NT2/D1 (cell line): ENCODE results near the gene CAMK1D.

ENCODE experiments used
- DNase-seq: peaks from one replicate; pipeline ENCODE4 v3.0.0-alpha.2; 2011; ENCODE audit warnings: low read depth, low spot score
- H3K27me3 ChIP-seq: 2 replicates; pipeline ENCODE4 v1.6.0; 2011; ENCODE audit warnings: mild to moderate bottlenecking; ENCODE audit not compliant: insufficient read length, insufficient read depth
- H3K36me3 ChIP-seq: 2 replicates; pipeline ENCODE4 v1.6.1; 2011; ENCODE audit warnings: mild to moderate bottlenecking, low read length, mixed read lengths; ENCODE audit not compliant: insufficient read depth, insufficient read length
- H3K4me1 ChIP-seq: 2 replicates; pipeline ENCODE4 v1.5.1; 2011; ENCODE audit not compliant: insufficient read depth, insufficient read length
- H3K4me3 ChIP-seq: 2 replicates; pipeline ENCODE4 v1.5.1; 2011; ENCODE audit warnings: low read depth; ENCODE audit not compliant: insufficient read length
- H3K9ac ChIP-seq: 2 replicates; pipeline ENCODE4 v1.6.0; 2011; ENCODE audit warnings: low read depth; ENCODE audit not compliant: insufficient read length
- H3K9me3 ChIP-seq: 2 replicates; pipeline ENCODE4 v1.5.1; 2011; ENCODE audit warnings: mild to moderate bottlenecking, low read length; ENCODE audit not compliant: insufficient read depth
- SUZ12 ChIP-seq: IDR thresholded peaks from 2 replicates; pipeline ENCODE4 v1.6.1; 2011; ENCODE audit not compliant: insufficient read length, insufficient read depth; ENCODE audit errors: extremely low read depth
- YY1 ChIP-seq: IDR thresholded peaks from 2 replicates; pipeline ENCODE4 v1.6.1; 2011; ENCODE audit not compliant: insufficient read length, insufficient read depth
- ZNF274 ChIP-seq: IDR thresholded peaks from 2 replicates; pipeline ENCODE4 v1.6.1; 2011; ENCODE audit warnings: mild to moderate bottlenecking, low read depth, low read length

CAMK1D gene

GRCh38 chr10:12788277-12788676 is 438.9 kb downstream of the CAMK1D start:
- peaks cover 16% of the 10 kb centered on the region for H3K9me3 ChIP-seq
- no peaks in the 10 kb centered on the region for H3K36me3 ChIP-seq
- no peak for DNase-seq
- no peak overlapping the region for H3K4me3 ChIP-seq
- H3K4me1 ChIP-seq, result peaks cover 4% of the 10 kb centered on the region
- no peaks in the 10 kb centered on the region for H3K27me3 ChIP-seq
- TF ChIP-seq YY1, result no peak
- TF ChIP-seq ZNF274, result no peak
- no peak for TF ChIP-seq SUZ12
- peak overlapping the region; percentile 21 for H3K9ac ChIP-seq

- no peaks in the 10 kb centered on the region for H3K4me1 ChIP-seq
- no peak for TF ChIP-seq SUZ12
- TF ChIP-seq YY1, result no peak
- no peak for TF ChIP-seq ZNF274
- no peak for DNase-seq
- no peak overlapping the region for H3K4me3 ChIP-seq
- H3K27me3 ChIP-seq, result no peaks in the 10 kb centered on the region
- no peaks in the 10 kb centered on the region for H3K36me3 ChIP-seq
- H3K9ac ChIP-seq, result no peak overlapping the region
- H3K9me3 ChIP-seq, result peaks cover 16% of the 10 kb centered on the region
These were observed 440.9 kb downstream of the CAMK1D start for GRCh38 chr10:12790270-12790669.

- peaks cover 16% of the 10 kb centered on the region for H3K9me3 ChIP-seq
- H3K36me3 ChIP-seq, result no peaks in the 10 kb centered on the region
- no peak overlapping the region for H3K9ac ChIP-seq
- H3K4me3 ChIP-seq, result no peak overlapping the region
- no peaks in the 10 kb centered on the region for H3K27me3 ChIP-seq
- DNase-seq, result no peak
- H3K4me1 ChIP-seq, result peaks cover 2% of the 10 kb centered on the region
- TF ChIP-seq YY1 (no peak), SUZ12 (no peak), ZNF274 (no peak)
These were observed 442.4 kb downstream of the CAMK1D start for GRCh38 chr10:12791728-12792127.

- no peak for TF ChIP-seq SUZ12
- TF ChIP-seq YY1, result no peak
- no peak for TF ChIP-seq ZNF274
These were observed 443.7 kb downstream of the CAMK1D start for GRCh38 chr10:12792889-12793556.

GRCh38 chr10:12795315-12796110 is 446.2 kb downstream of the CAMK1D start:
- TF ChIP-seq YY1, result no peak
- no peak for TF ChIP-seq ZNF274
- no peak for TF ChIP-seq SUZ12
- Histone ChIP-seq H3K36me3 (no peaks in the 10 kb centered on the region), H3K4me3 (no peak overlapping the region), H3K9me3 (peaks cover 16% of the 10 kb centered on the region), H3K9ac (no peak overlapping the region), H3K27me3 (no peaks in the 10 kb centered on the region), H3K4me1 (peaks cover 9% of the 10 kb centered on the region)
- no peak for DNase-seq

More at GRCh38 chr10:12792889-12793556, 443.7 kb downstream of the CAMK1D start:
- H3K9me3 ChIP-seq, result peaks cover 16% of the 10 kb centered on the region
- H3K9ac ChIP-seq, result no peak overlapping the region
- H3K4me3 ChIP-seq, result no peak overlapping the region
- H3K27me3 ChIP-seq, result no peaks in the 10 kb centered on the region
- H3K4me1 ChIP-seq, result peaks cover 2% of the 10 kb centered on the region
- DNase-seq, result no peak
- no peaks in the 10 kb centered on the region for H3K36me3 ChIP-seq

GRCh38 chr10:12796401-12797160 is 447.2 kb downstream of the CAMK1D start:
- Histone ChIP-seq H3K4me1 (peaks cover 9% of the 10 kb centered on the region), H3K36me3 (no peaks in the 10 kb centered on the region), H3K27me3 (no peaks in the 10 kb centered on the region), H3K9ac (no peak overlapping the region), H3K9me3 (peaks cover 11% of the 10 kb centered on the region), H3K4me3 (no peak overlapping the region)
- TF ChIP-seq YY1 (no peak), SUZ12 (no peak), ZNF274 (no peak)
- no peak for DNase-seq

GRCh38 chr10:12797471-12798262 is 448.3 kb downstream of the CAMK1D start:
- no peak for DNase-seq
- no peak for TF ChIP-seq YY1
- no peak for TF ChIP-seq ZNF274
- TF ChIP-seq SUZ12, result no peak

More at GRCh38 chr10:12797471-12798262, 448.3 kb downstream of the CAMK1D start:
- Histone ChIP-seq H3K36me3 (no peaks in the 10 kb centered on the region), H3K4me3 (no peak overlapping the region), H3K9ac (no peak overlapping the region), H3K4me1 (peaks cover 9% of the 10 kb centered on the region), H3K27me3 (no peaks in the 10 kb centered on the region), H3K9me3 (0 out of 2 replicates have a peak, but pooled peaks cover under 1% of the 10 kb centered on the region)
